ENCODE data around the gene EPS8L1. TPM values are rescaled to one million over a fixed set of nuclear protein-coding genes. Genes with fewer than 3 reads are reported as not detected.
"Not testable (repeated sequence)": the region's sequence is repeated elsewhere in the genome, so short reads cannot be mapped to it uniquely, and the experiment has no call there.

The EPS8L1 gene
- total and polyA plus RNA-seq, 8 donors = 5.3 to 37.5 (median 14.3) TPM

DNA sequence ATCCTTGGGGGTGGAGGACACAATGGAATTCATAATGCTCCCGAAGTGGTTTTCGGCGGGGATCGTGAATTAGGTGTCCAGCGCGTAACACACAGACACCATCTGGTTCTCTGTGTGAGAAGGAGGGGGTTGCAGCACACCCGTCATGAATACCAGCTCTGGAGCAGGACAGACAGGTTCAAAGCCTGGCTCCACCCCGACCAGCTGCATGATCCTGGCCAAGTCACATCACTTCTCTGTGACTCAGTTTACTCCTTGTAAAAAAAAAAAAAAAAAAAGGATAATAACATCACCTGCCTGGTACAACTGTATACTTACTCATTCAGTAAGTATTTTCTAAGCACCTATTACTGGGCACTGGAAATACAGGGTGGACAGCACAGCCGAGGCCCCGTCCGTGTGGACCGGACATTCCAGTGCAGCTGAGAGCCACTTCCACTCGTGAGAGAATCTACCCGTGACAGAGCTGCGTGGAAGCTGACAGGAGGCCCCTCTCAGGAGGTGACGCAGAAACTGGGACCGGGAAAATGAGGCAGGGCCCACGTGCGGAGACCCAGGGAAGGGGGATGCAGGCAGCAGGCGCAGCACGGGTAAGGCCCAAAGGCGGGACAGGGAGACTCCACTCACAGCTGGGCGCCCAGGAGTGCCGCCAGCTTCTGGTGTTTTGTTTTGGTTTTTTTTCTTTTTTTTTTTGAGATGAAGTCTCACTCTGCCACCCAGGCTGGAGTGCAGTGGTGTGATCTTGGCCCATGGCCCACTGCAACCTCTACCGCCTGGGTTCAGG is 24.7 kb upstream of the EPS8L1 start:
- H3K9me3 ChIP-seq = no peaks in the 10 kb centered on the region
- no peak overlapping the region for H3K27ac ChIP-seq
- no peak for DNase-seq
- intact Hi-C loops (cut with DNase I) = no loop called here
- H3K27me3 ChIP-seq = no peaks in the 10 kb centered on the region
- TF ChIP-seq, protein P1, sequence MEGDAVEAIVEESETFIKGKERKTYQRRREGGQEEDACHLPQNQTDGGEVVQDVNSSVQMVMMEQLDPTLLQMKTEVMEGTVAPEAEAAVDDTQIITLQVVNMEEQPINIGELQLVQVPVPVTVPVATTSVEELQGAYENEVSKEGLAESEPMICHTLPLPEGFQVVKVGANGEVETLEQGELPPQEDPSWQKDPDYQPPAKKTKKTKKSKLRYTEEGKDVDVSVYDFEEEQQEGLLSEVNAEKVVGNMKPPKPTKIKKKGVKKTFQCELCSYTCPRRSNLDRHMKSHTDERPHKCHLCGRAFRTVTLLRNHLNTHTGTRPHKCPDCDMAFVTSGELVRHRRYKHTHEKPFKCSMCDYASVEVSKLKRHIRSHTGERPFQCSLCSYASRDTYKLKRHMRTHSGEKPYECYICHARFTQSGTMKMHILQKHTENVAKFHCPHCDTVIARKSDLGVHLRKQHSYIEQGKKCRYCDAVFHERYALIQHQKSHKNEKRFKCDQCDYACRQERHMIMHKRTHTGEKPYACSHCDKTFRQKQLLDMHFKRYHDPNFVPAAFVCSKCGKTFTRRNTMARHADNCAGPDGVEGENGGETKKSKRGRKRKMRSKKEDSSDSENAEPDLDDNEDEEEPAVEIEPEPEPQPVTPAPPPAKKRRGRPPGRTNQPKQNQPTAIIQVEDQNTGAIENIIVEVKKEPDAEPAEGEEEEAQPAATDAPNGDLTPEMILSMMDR (IDR thresholded peaks at IDR 0.05) = no peak
- no peaks in the 10 kb centered on the region for H3K4me1 ChIP-seq
- no peak for ATAC-seq
- H3K4me3 ChIP-seq = no peak overlapping the region
- H3K36me3 ChIP-seq = peaks cover 0 to 96% of the 10 kb centered on the region in 2 donors

DNA sequence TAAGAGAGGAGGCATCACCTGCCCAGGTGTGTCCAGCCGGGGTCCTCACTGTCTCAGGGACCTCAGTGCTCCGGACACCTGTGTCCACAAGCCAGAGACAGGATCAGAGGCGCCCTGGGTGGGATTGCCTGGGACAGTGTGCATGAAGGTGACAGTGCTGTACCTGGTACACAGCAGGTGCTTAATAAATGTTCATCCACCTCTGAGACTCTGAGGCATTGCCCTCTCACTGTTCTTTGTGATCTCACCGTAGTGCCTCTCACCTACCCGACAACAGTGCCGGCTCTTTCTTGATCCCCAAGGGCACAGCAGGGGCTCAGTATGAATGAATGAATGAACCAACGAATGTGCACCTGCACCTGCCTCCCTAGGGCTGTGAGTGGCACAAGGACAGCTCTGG is 21.9 kb upstream of the EPS8L1 start:
- Histone ChIP-seq H3K27me3 (no peaks in the 10 kb centered on the region), H3K36me3 (peaks cover 0 to 96% of the 10 kb centered on the region in 2 donors), H3K4me3 (no peak overlapping the region), H3K27ac (no peak overlapping the region), H3K9me3 (no peaks in the 10 kb centered on the region), H3K4me1 (no peaks in the 10 kb centered on the region)
- no peak for DNase-seq
- TF ChIP-seq, protein P1 (IDR thresholded peaks at IDR 0.05) = no peak
- intact Hi-C loops (cut with DNase I) = no loop called here
- no peak for ATAC-seq

DNA sequence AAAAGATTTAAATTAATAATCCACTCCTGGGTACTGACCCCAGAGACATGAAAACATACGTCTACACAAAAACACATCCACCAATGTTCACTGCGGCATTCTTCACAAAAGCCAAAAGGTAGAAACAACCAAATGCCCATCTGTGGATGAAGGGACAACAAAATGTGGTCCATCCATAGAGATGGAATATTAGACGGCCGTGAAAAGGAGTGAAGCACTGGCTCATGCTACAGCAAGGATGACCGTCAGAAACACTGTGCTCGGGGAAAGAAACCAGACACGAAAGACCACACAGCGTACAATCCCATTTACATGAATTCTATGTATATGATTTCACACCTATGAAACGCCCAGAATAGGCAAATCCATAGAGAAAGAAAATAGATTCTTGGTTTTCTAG is 18.8 kb upstream of the EPS8L1 start:
- DNase-seq (no peak), ATAC-seq (no peak)
- no peaks in the 10 kb centered on the region for H3K4me1 ChIP-seq
- H3K27me3 ChIP-seq = no peaks in the 10 kb centered on the region
- H3K4me3 ChIP-seq = no peak overlapping the region
- TF ChIP-seq, protein P1 (IDR thresholded peaks at IDR 0.05) = no peak
- H3K9me3 ChIP-seq = no peaks in the 10 kb centered on the region
- peaks cover 0 to 73% of the 10 kb centered on the region in 2 donors for H3K36me3 ChIP-seq
- H3K27ac ChIP-seq = no peak overlapping the region
- intact Hi-C loops (cut with DNase I) = no loop called here

DNA sequence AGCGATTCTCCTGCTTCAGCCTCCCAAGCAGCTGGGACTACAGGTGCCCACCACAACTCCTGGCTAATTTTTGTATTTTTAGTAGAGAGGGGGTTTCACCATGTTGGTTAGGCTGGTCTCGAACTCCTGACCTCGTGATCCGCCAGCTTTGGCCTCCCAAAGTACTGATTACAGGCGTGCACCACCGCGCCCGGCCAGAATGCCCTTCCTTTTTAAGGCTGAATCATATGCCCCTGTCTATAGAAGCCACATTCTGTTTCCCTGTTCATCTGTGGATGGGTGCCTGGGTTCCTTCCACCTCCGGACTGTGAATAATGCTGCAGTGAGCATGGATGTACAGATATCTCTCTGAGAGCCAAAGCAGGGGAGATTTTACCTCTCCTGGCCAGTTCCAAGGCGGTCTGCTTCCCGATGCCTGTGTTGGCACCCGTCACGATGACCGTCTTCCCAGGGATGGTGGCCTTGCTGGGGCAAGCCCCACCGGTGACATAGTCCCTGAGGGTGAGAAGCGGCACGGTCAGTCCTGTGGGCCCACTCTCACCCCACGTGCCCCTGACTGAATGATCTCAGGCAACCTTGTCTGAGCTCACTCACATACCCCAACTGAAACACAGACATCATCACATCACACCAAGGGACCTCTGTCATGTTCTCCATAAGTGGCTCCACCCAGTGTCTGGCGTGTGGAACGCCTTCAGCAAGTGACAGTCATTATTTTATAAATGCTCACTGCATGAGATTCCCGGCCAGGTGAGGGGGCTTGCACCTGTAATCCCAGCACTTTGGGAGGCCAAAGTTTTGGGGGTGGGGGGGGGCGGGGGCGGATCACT is 16.7 kb upstream of the EPS8L1 start:
- H3K4me1 ChIP-seq = peaks cover 0 to 7% of the 10 kb centered on the region in 2 donors
- H3K27ac ChIP-seq = no peak overlapping the region
- intact Hi-C loops (cut with DNase I) = no loop called here
- TF ChIP-seq, protein P1 (IDR thresholded peaks at IDR 0.05) = no peak
- H3K9me3 ChIP-seq = no peaks in the 10 kb centered on the region
- peaks cover 0 to 52% of the 10 kb centered on the region in 2 donors for H3K36me3 ChIP-seq
- no peak overlapping the region for H3K4me3 ChIP-seq
- DNase-seq (peak in 1 of 4 donors; percentile 47), ATAC-seq (no peak)
- H3K27me3 ChIP-seq = no peaks in the 10 kb centered on the region

DNA sequence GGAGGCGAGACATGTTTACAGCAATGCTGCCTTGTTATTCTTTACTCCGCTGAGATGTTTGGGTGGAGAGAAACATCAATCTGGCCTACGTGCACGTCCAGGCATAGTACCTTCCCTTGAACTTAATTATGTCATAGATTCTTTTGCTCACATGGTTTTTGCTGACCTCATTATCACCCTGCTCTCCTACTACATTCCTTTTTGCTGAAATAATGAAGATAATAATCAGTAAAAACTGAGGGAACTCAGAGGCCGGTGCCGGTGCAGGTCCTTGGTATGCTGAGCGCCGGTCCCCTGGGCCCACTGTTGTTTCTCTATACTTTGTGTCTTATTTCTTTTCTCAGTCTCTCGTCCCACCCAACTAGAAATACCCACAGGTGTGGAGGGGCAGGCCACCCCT is 15.4 kb upstream of the EPS8L1 start:
- DNase-seq; ATAC-seq; H3K27me3 ChIP-seq; H3K4me3 ChIP-seq; intact Hi-C loops (cut with DNase I); H3K27ac ChIP-seq; H3K4me1 ChIP-seq; H3K9me3 ChIP-seq: not testable (repeated sequence)
- peaks cover 0 to 39% of the 10 kb centered on the region in 2 donors for H3K36me3 ChIP-seq
